NOMO-1 (cell line): ENCODE measurements around the gene PIK3IP1.
A peak's percentile ranks its signal among the peaks of the same experiment; 100 is the strongest.
"Not testable (repeated sequence)": the region's sequence is repeated elsewhere in the genome, so short reads cannot be mapped to it uniquely, and the experiment has no call there.

Experiments
- DNase-seq, 2 experiments: peaks; one replicate each; lab custom pipeline; 2025; ENCODE audit not compliant: unreplicated experiment in 2 of 2; lab: John Stamatoyannopoulos, UW

PIK3IP1 gene

GRCh38 chr22:31292236-31292989 is at the start of gene PIK3IP1:
PIK3IP1 (minus strand) TSS chr22:31292488; CDS start chr22:31292344, 144 bp downstream.
- DNase-seq: peak; percentile 66 to 75

GRCh38 chr22:31341386-31342088 is 49.2 kb upstream of the PIK3IP1 start:
- no peak for DNase-seq

- no peak for DNase-seq
Observed at GRCh38 chr22:31340765-31341247, 48.5 kb upstream of the PIK3IP1 start.

- DNase-seq: no peak
Observed at GRCh38 chr22:31340360-31340759, 48.1 kb upstream of the PIK3IP1 start.

GRCh38 chr22:31339148-31339832 is 47.0 kb upstream of the PIK3IP1 start:
- DNase-seq: no peak

- DNase-seq: no peak
Observed at GRCh38 chr22:31337178-31337577, 44.9 kb upstream of the PIK3IP1 start.

- no peak for DNase-seq
Observed at GRCh38 chr22:31334329-31334728, 42.0 kb upstream of the PIK3IP1 start.

- no peak for DNase-seq
Observed at GRCh38 chr22:31333641-31334040, 41.4 kb upstream of the PIK3IP1 start.

- no peak for DNase-seq
Observed at GRCh38 chr22:31332886-31333285, 40.6 kb upstream of the PIK3IP1 start.

- no peak for DNase-seq
Observed at GRCh38 chr22:31332010-31332409, 39.7 kb upstream of the PIK3IP1 start.

GRCh38 chr22:31329453-31330215 is 37.3 kb upstream of the PIK3IP1 start:
- no peak for DNase-seq

- no peak for DNase-seq
Observed at GRCh38 chr22:31329029-31329428, 36.7 kb upstream of the PIK3IP1 start.

GRCh38 chr22:31328544-31328960 is 36.3 kb upstream of the PIK3IP1 start:
- no peak for DNase-seq

- DNase-seq: no peak
Observed at GRCh38 chr22:31327806-31328543, 35.7 kb upstream of the PIK3IP1 start.

GRCh38 chr22:31326877-31327276 is 34.6 kb upstream of the PIK3IP1 start:
- no peak for DNase-seq

GRCh38 chr22:31323578-31324550 is 31.6 kb upstream of the PIK3IP1 start:
- no peak for DNase-seq

- no peak for DNase-seq
Observed at GRCh38 chr22:31321421-31321820, 29.1 kb upstream of the PIK3IP1 start.

GRCh38 chr22:31314220-31314619 is 21.9 kb upstream of the PIK3IP1 start:
- not testable (repeated sequence) for DNase-seq
